HG02884 (cell line): ENCODE data around the gene RABGAP1L.
A peak's percentile ranks its signal among the peaks of the same experiment; 100 is the strongest.
"Not testable (repeated sequence)": the region's sequence is repeated elsewhere in the genome, so short reads cannot be mapped to it uniquely, and the experiment has no call there.

ENCODE experiments used
- ATAC-seq: cut with Tn5 transposase; IDR thresholded peaks from one replicate; pipeline ENCODE4 v1.9.1; 2021; ENCODE audit warnings: mild to moderate bottlenecking, moderate library complexity; ENCODE audit not compliant: unreplicated experiment

The RABGAP1L gene

GRCh38 chr1:174794861-174795260 is 635.5 kb downstream of the RABGAP1L start:
- no peak for ATAC-seq

- no peak for ATAC-seq
These were observed 636.5 kb downstream of the RABGAP1L start for GRCh38 chr1:174795806-174796205.

- no peak for ATAC-seq
These were observed 638.1 kb downstream of the RABGAP1L start for GRCh38 chr1:174797398-174797797.

DNA sequence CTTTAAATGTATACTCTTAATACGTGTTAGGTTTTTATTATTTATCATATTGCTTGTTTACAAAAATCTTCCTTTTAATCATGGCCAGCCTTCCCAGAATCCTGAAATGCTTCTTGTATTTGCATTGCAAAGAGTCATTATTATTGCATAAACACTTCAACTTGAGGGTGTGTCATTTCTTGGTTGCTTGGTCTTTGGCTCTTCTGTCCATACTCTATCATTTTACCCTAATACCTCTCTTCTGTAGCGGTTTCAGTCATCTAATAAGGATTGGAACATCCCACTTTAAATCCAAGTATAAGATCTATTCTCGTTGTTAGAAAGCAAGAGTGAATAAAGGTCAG is 639.8 kb downstream of the RABGAP1L start:
- peak; percentile 9 for ATAC-seq

DNA sequence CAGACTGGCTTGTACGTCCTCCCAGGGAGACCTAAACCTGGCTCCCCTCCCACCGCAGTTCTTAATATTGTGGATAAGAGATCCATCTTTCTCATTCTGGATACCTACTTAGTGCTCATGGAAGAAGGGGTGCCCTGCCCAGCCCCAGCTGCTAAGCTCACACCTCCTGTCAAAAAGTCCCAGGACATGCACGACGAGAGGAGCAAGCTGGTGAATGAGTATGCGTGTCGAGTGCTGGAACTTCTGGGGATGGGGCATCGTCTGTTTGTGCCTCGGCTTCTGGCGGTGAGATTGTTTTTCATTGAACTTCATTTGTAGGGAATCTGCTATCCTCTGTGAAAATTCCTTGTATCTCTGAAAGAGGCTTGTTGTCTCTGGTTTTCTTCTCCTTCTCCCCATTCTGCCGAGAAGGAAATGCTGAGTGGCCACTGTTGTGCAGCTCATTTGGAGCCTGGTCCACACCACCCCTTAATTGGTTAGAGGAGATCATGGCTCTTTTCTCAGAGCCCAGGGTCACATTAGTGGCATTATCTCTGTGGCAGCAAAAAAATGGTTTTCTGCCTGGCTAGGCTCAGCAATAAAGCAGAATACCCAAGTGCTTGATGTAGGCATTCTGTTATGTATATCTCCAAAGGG is 641.0 kb downstream of the RABGAP1L start:
- ATAC-seq: no peak

GRCh38 chr1:174800876-174801275 is 641.6 kb downstream of the RABGAP1L start:
- ATAC-seq: no peak

- ATAC-seq: no peak
These were observed 650.5 kb downstream of the RABGAP1L start for GRCh38 chr1:174809755-174810280.

- no peak for ATAC-seq
These were observed 652.7 kb downstream of the RABGAP1L start for GRCh38 chr1:174812016-174812415.

DNA sequence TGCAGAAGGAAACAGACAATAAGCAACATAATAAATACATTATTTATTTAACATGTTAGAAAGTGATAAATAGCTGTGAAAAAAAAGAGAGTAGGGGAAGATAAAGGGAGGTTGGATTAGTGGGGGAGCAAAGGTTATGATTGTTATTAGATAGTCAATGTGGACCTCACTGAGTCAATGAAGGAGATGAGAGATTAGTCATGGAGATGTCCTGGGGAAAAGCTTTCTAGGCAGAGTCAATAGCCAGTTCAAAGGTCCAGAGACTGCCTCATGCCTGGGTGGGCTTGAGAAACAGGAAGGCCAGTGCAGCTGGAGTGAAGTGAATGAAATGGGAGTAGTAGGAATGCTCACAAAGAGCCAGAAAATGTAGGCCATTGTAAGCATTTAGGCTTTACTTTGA is 653.3 kb downstream of the RABGAP1L start:
- ATAC-seq: no peak

- ATAC-seq: peak; percentile 42
These were observed 655.7 kb downstream of the RABGAP1L start for GRCh38 chr1:174815036-174815435.

DNA sequence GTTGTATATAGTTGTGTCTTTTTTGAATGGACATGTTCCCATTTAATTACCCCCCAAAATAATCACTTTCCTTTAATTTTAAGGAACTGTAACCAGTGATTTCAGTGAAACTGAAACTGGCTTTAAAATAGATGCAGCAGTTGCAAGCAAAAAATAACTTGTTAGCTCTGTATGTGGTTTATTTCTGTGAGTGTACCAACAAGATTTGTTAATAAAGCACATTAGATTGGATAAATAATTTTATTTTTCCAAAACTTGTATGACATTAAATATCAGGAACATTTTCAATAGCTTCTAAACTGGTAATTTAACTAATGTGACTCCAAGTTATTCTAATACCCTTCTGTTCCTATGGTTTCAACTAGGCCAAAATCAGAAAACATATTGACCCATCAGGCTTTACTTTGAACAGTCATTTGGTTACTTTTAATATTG is 656.2 kb downstream of the RABGAP1L start:
- peak; percentile 56 for ATAC-seq

DNA sequence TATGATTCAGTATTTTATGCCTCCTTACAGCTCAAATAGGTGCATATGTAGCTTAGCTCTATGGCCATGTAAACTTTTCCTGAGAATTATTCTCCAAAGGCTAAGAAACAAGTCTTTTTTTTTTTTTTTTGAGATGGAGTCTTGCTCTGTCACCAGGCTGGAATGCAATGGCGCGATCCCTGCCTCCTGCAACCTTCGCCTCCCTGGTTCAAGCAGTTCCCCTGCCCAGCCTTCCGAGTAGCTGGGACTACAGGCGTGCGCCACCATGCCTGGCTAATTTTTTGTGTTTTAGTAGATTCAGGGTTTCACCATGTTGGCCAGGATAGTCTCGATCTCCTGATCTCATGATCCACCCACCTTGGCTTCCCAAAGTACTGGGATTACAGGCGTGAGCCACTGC is 657.3 kb downstream of the RABGAP1L start:
- ATAC-seq: not testable (repeated sequence)

DNA sequence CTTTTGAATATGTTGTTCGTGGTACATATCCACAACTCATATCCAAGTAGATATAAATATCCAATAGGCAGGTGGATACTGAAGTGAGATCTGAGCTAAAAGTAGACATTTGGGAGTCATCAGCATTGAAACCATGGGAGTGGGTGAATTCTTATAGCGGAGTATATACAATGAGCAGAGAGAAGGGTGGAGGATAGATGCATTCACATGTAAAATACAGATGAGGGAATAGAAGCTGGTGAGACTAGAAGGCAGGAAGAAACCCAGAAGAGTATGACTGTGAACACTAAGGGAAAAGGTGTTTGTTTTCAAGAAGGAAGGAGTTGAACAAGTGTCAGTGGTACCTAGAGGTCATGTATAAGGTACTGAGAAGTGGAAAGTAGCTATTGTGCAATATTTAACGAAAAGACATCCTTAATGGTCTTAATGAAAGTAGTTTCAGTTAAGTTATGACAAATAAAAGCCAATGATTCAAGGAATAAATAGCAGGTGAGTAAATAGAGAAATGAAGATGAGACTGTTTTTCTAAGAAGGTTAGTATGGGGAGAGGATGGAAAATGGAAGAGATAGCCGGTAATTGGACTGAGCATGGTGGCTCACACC is 658.8 kb downstream of the RABGAP1L start:
- no peak for ATAC-seq

DNA sequence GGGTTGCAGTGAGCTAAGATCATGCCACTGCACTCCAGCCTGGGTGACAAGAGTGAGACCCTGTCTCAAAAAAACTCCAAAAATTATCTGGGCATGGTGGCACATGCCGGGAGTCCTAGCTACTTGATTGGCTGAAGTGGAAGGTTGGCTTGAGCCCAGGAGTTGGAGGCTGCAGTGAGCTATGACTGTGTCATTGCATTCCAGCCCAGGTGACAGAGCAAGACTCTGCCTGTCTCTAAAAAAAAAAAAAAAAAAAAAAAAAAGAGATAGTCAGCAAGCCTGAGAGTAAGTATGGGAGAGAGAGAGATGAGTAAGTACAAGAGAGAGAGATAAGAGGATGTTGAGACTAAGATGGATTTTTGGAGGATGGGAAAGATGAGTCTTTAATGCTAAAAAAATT is 659.6 kb downstream of the RABGAP1L start:
- no peak for ATAC-seq

DNA sequence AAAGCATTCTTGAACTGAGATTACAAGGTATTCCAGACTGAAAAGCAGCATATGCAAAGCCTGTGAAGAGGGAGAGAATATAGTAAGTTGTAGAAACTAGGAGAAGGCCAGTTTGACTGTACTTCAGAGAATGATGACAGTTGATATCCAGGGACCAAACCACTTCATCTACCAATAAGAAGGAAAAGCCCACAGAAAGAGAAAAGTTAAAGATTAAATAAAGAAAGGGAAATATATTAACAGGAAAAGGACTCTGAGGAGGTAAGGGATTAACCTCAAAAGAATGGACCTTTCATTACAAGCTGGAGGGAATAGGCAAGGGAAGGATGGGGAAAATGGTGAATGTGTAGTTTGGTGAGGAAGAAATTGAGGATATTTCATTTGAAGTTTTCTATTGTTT is 660.3 kb downstream of the RABGAP1L start:
- no peak for ATAC-seq

DNA sequence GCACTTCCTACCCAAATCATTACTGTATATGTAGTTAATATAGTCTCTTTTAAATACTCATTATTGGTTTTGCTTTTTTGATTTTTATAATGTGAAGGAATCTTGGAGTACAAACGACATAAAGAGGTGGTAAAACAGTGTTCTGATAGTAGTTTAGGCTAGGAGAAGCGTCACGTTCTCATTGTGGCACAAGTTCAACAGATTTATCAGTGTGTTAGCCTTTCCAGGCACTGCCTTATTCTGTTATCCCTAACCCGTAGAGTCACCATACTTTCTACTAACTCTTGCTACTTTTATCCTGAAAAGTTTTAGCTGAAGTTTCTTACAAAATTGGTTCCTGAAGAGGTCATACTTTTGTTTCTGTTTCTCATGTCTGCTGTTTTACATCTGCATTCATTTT is 665.8 kb downstream of the RABGAP1L start:
- ATAC-seq: no peak

GRCh38 chr1:174825806-174826205 is 666.5 kb downstream of the RABGAP1L start:
- no peak for ATAC-seq

- ATAC-seq: no peak
These were observed 668.9 kb downstream of the RABGAP1L start for GRCh38 chr1:174828264-174828663.

- ATAC-seq: no peak
These were observed 670.7 kb downstream of the RABGAP1L start for GRCh38 chr1:174829990-174830389.

DNA sequence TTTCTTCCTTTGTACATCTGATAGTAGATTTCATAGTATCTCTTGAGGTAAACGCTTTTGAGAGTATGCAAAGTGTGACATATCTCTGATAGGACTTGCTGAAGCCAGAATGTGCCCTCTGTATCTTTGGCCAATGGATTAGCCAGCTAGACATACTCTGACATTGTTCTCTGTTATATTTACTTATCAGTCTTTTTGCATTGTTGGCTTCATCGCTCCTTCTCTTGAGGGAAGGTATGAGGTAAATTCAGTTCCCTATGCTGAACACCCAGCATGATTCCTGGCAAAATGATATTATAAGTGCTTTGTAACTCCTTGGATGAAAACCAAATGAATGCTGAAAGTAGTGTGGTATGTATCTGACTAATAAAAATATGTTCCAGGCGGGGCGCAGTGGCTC is 677.2 kb downstream of the RABGAP1L start:
- no peak for ATAC-seq

GRCh38 chr1:174837386-174837785 is 678.1 kb downstream of the RABGAP1L start:
- ATAC-seq: no peak

DNA sequence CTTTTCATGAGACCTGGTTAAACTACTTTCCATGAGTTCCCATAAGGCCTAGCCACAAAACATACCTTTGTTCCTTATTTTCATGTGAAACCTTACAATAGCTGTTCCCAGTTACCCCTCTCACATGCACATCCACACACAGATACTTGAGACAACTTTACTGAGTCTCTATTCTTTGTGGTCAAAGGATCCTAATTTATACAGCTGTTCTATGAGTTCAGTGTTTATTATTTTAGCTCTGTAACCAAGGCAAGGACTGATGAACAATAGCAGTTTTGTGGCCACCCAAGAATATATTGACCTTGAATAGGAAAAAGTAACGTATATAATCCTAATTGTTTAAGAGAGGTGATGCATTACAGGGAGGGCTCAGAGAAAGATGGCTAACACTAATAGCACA is 679.9 kb downstream of the RABGAP1L start:
- ATAC-seq: no peak

GRCh38 chr1:174841747-174842146 is 682.4 kb downstream of the RABGAP1L start:
- ATAC-seq: no peak
